IPS-NIHi7 (cell line): Measurements from ENCODE around the gene CLEC3B.

Experiments used
- DNase-seq: peaks from one replicate; pipeline ENCODE4 v3.0.0; 2012; ENCODE audit warnings: mixed read lengths; ENCODE audit errors: extremely low spot score

Gene CLEC3B

GRCh38 chr3:45003406-45003805 is 22.7 kb upstream of the CLEC3B start:
- no peak for DNase-seq

- no peak for DNase-seq
Measured at GRCh38 chr3:45003859-45004258, 22.2 kb upstream of the CLEC3B start.

GRCh38 chr3:45007091-45007490 is 19.0 kb upstream of the CLEC3B start:
- DNase-seq = no peak

GRCh38 chr3:45008117-45008516 is 18.0 kb upstream of the CLEC3B start:
- DNase-seq = no peak

- no peak for DNase-seq
Measured at GRCh38 chr3:45009868-45010267, 16.2 kb upstream of the CLEC3B start.

GRCh38 chr3:45010811-45011333 is 15.2 kb upstream of the CLEC3B start:
- no peak for DNase-seq

- no peak for DNase-seq
Measured at GRCh38 chr3:45011756-45012508, 14.2 kb upstream of the CLEC3B start.

- DNase-seq = no peak
Measured at GRCh38 chr3:45012577-45012976, 13.5 kb upstream of the CLEC3B start.

GRCh38 chr3:45016916-45017315 is 9.2 kb upstream of the CLEC3B start:
- no peak for DNase-seq

GRCh38 chr3:45017821-45018220 is 8.3 kb upstream of the CLEC3B start:
- DNase-seq = no peak

GRCh38 chr3:45020534-45020933 is 5.6 kb upstream of the CLEC3B start:
- DNase-seq = no peak

- DNase-seq = no peak
Measured at GRCh38 chr3:45021524-45022297, 4.4 kb upstream of the CLEC3B start.

- DNase-seq = no peak
Measured at GRCh38 chr3:45023675-45024074, 2.4 kb upstream of the CLEC3B start.

- no peak for DNase-seq
Measured at GRCh38 chr3:45024542-45025255, 1.4 kb upstream of the CLEC3B start.

GRCh38 chr3:45026957-45027356 is 854 bp downstream of the CLEC3B start:
- DNase-seq = no peak

- no peak for DNase-seq
Measured at GRCh38 chr3:45027441-45027840, 1.3 kb downstream of the CLEC3B start.

GRCh38 chr3:45029216-45029615 is 3.1 kb downstream of the CLEC3B start:
- DNase-seq = no peak

GRCh38 chr3:45029661-45030060 is 3.6 kb downstream of the CLEC3B start:
- DNase-seq = no peak

- no peak for DNase-seq
Measured at GRCh38 chr3:45031531-45031930, 5.4 kb downstream of the CLEC3B start.

GRCh38 chr3:45032113-45032512 is 6.0 kb downstream of the CLEC3B start:
- no peak for DNase-seq

- no peak for DNase-seq
Measured at GRCh38 chr3:45033791-45034190, 7.7 kb downstream of the CLEC3B start.

- no peak for DNase-seq
Measured at GRCh38 chr3:45034612-45035252, 8.6 kb downstream of the CLEC3B start.
